ENCODE results near the gene DAPK2. TPM values are rescaled to one million over a fixed set of nuclear protein-coding genes. Genes with fewer than 3 reads are reported as not detected.

The DAPK2 gene
- total RNA-seq, 1 donor from 2014 or later = 0.52 TPM

- TF ChIP-seq CTCF (IDR thresholded peaks at IDR 0.05; ENCODE audit: insufficient read depth, low read depth, low read length) (no peak), EZH2 (IDR thresholded peaks at IDR 0.05; ENCODE audit: insufficient read depth, low read length) (no peak)
- Histone ChIP-seq H3K4me1 (ENCODE audit: insufficient read depth, low read length) (peaks cover 11% of the 10 kb centered on the region), H3K27ac (ENCODE audit: low read depth, low read length) (no peak overlapping the region), H3K4me3 (ENCODE audit: insufficient read depth, low read depth, low read length) (no peak overlapping the region), H2AFZ (ENCODE audit: low read depth, low read length) (no peak overlapping the region), H3K27me3 (ENCODE audit: insufficient read depth, low read length) (peaks cover 2% of the 10 kb centered on the region), H3K36me3 (ENCODE audit: insufficient read depth, low read length) (no peaks in the 10 kb centered on the region), H4K20me1 (ENCODE audit: insufficient read depth, low read length) (no peaks in the 10 kb centered on the region), H3K9me3 (ENCODE audit: insufficient read depth, low read depth, low read length) (no peaks in the 10 kb centered on the region), H3K9ac (ENCODE audit: low read length) (no peak overlapping the region), H3K4me2 (ENCODE audit: low read length) (no peak overlapping the region), H3K79me2 (ENCODE audit: insufficient read depth, low read length) (no peaks in the 10 kb centered on the region)
- H3K27ac Mint-ChIP-seq (ENCODE audit: unreplicated experiment) = no peak overlapping the region
- no peak for FAIRE-seq
- DNase-seq (ENCODE audit: low read depth) = no peak
- peaks cover 9% of the 10 kb centered on the region for H3K27me3 Mint-ChIP-seq (ENCODE audit: low read depth, unreplicated experiment)
- H3K4me3 Mint-ChIP-seq (ENCODE audit: unreplicated experiment) = no peak overlapping the region
- H3K4me1 Mint-ChIP-seq (ENCODE audit: low read depth, unreplicated experiment) = peaks cover 19% of the 10 kb centered on the region
- peaks cover 1% of the 10 kb centered on the region for H3K9me3 Mint-ChIP-seq (ENCODE audit: unreplicated experiment)
- H3K36me3 Mint-ChIP-seq (ENCODE audit: low read depth, unreplicated experiment) = no peaks in the 10 kb centered on the region
Observed at GRCh38 chr15:63918317-63918672, 128.0 kb downstream of the DAPK2 start.

GRCh38 chr15:63917588-63918316, 128.5 kb downstream of the DAPK2 start:
- no peak for FAIRE-seq
- Histone ChIP-seq H3K4me3 (ENCODE audit: insufficient read depth, low read depth, low read length) (no peak overlapping the region), H3K79me2 (ENCODE audit: insufficient read depth, low read length) (no peaks in the 10 kb centered on the region), H4K20me1 (ENCODE audit: insufficient read depth, low read length) (no peaks in the 10 kb centered on the region), H2AFZ (ENCODE audit: low read depth, low read length) (no peak overlapping the region), H3K9ac (ENCODE audit: low read length) (no peak overlapping the region), H3K4me2 (ENCODE audit: low read length) (no peak overlapping the region), H3K9me3 (ENCODE audit: insufficient read depth, low read depth, low read length) (no peaks in the 10 kb centered on the region), H3K27me3 (ENCODE audit: insufficient read depth, low read length) (peaks cover 2% of the 10 kb centered on the region), H3K27ac (ENCODE audit: low read depth, low read length) (no peak overlapping the region), H3K4me1 (ENCODE audit: insufficient read depth, low read length) (peaks cover 11% of the 10 kb centered on the region), H3K36me3 (ENCODE audit: insufficient read depth, low read length) (no peaks in the 10 kb centered on the region)
- Mint-ChIP-seq H3K4me1 (ENCODE audit: low read depth, unreplicated experiment) (peaks cover 19% of the 10 kb centered on the region), H3K4me3 (ENCODE audit: unreplicated experiment) (no peak overlapping the region), H3K36me3 (ENCODE audit: low read depth, unreplicated experiment) (no peaks in the 10 kb centered on the region), H3K9me3 (ENCODE audit: unreplicated experiment) (peaks cover 1% of the 10 kb centered on the region), H3K27me3 (ENCODE audit: low read depth, unreplicated experiment) (peaks cover 5% of the 10 kb centered on the region), H3K27ac (ENCODE audit: unreplicated experiment) (no peak overlapping the region)
- TF ChIP-seq CTCF (IDR thresholded peaks at IDR 0.05; ENCODE audit: insufficient read depth, low read depth, low read length) (no peak), EZH2 (IDR thresholded peaks at IDR 0.05; ENCODE audit: insufficient read depth, low read length) (no peak)
- DNase-seq (ENCODE audit: low read depth) = no peak
